B cell (primary cell): ENCODE measurements around the gene PDZD2. TPM values are rescaled to one million over a fixed set of nuclear protein-coding genes. Genes with fewer than 3 reads are reported as not detected.

ENCODE experiments used
- ATAC-seq: fragments of 200-7000 bp; cut with Tn5 transposase; one replicate; pipeline ENCODE4 v1.10.0; 2021; ENCODE audit warnings: low read depth, mild to moderate bottlenecking, moderate number of reproducible peaks, moderate library complexity
- CTCF ChIA-PET: fragments of 350-600 bp; sonication (Branson Sonifier 250); formaldehyde crosslinking; loops from one replicate; lab custom pipeline; 2021; ENCODE audit warnings: antibody characterized with exemption, inconsistent platforms; lab: Charles Lee
- POLR2A ChIA-PET: fragments of 350-600 bp; sonication (Branson Sonifier 250); formaldehyde crosslinking; loops from one replicate; lab custom pipeline; 2021; ENCODE audit warnings: antibody characterized with exemption; lab: Charles Lee
- DNase-seq: peaks from one replicate; pipeline ENCODE4 v3.0.0; 2013
- H2AFZ ChIP-seq: 2 replicates; pipeline ENCODE4 v1.6.1; 2012; ENCODE audit warnings: mild to moderate bottlenecking, low read depth, low read length; ENCODE audit not compliant: insufficient read depth, poor library complexity, severe bottlenecking
- H3K27ac ChIP-seq, 2 donors: 1 replicate in 1 of 2; 2 replicates in 1 of 2; pipeline ENCODE4 v1.5.1; 2012 to 2013; ENCODE audit warnings: low read length in 2 of 2, mild to moderate bottlenecking in 2 of 2, moderate library complexity in 1 of 2
- H3K27me3 ChIP-seq, 4 experiments: fragments of 200-600 bp in 1 of 4; sonication (generic) in 1 of 4; replicated peaks in 1 of 4; 1 replicate in 2 of 4; 2 replicates in 2 of 4; pipeline versions ENCODE4 v1.6.1 to v1.7.0; 2013 to 2016; ENCODE audit warnings: low read length in 3 of 4, mild to moderate bottlenecking in 2 of 4, mixed read lengths in 1 of 4, moderate library complexity in 1 of 4; ENCODE audit not compliant: insufficient read depth in 4 of 4, control insufficient read depth in 3 of 4; ENCODE audit errors: control extremely low read depth in 1 of 4
- H3K36me3 ChIP-seq, 2 experiments: replicated peaks in 1 of 2; 1 replicate in 1 of 2; 2 replicates in 1 of 2; pipeline versions ENCODE4 v1.6.1 to v1.7.1; 2013; ENCODE audit warnings: low read length in 1 of 2; ENCODE audit not compliant: insufficient read depth in 2 of 2, control insufficient read depth in 1 of 2; ENCODE audit errors: control extremely low read depth in 1 of 2, extremely low read depth in 1 of 2
- H3K4me1 ChIP-seq, 2 donors: fragments of 200-600 bp in 1 of 2; sonication (generic) in 1 of 2; 1 replicate in 1 of 2; 2 replicates in 1 of 2; pipeline versions ENCODE4 v1.5.1 to v1.6.1; 2013 to 2017; ENCODE audit warnings: low read length in 2 of 2; ENCODE audit not compliant: control insufficient read depth in 2 of 2, insufficient read depth in 2 of 2
- H3K4me2 ChIP-seq: replicated peaks from 2 replicates; pipeline ENCODE3; 2012; ENCODE audit warnings: mild to moderate bottlenecking, low read depth, low read length; ENCODE audit not compliant: poor library complexity, severe bottlenecking
- H3K4me3 ChIP-seq, 5 experiments: fragments of 200-600 bp in 1 of 5; sonication (generic) in 1 of 5; 1 replicate in 3 of 5; 2 replicates in 2 of 5; pipeline versions ENCODE4 v1.5.1 to v1.7.0; 2011 to 2016; ENCODE audit warnings: low read length in 4 of 5, mild to moderate bottlenecking in 4 of 5, low read depth in 2 of 5, control low read depth in 1 of 5, moderate library complexity in 1 of 5; ENCODE audit not compliant: insufficient read depth in 1 of 5; ENCODE audit errors: control extremely low read depth in 1 of 5, extremely low read depth in 1 of 5
- H3K79me2 ChIP-seq: fragments of 200-600 bp; sonication (generic); one replicate; pipeline ENCODE4 v1.6.0; 2016; ENCODE audit warnings: low read length; ENCODE audit not compliant: control insufficient read depth, insufficient read depth
- H3K9ac ChIP-seq: fragments of 200-600 bp; sonication (generic); 2 replicates; pipeline ENCODE4 v1.6.1; 2017; ENCODE audit warnings: mild to moderate bottlenecking, low read length, moderate library complexity
- H3K9me3 ChIP-seq, 3 donors: one replicate each; pipeline versions ENCODE4 v1.6.1 to v1.7.1; 2013; ENCODE audit warnings: low read length in 2 of 3; ENCODE audit not compliant: control insufficient read depth in 2 of 3, insufficient read depth in 1 of 3; ENCODE audit errors: control extremely low read depth in 1 of 3
- H4K20me1 ChIP-seq: 2 replicates; pipeline ENCODE4 v1.6.0; 2012; ENCODE audit warnings: mild to moderate bottlenecking, low read length; ENCODE audit not compliant: insufficient read depth, control insufficient read depth, poor library complexity, severe bottlenecking
- H3K27ac Mint-ChIP-seq: one replicate; pipeline ENCODE4 v1.8.0; 2021; ENCODE audit warnings: mixed read lengths
- H3K27me3 Mint-ChIP-seq: one replicate; pipeline ENCODE4 v1.8.0; 2021; ENCODE audit warnings: mixed read lengths
- H3K4me1 Mint-ChIP-seq: one replicate; pipeline ENCODE4 v1.8.0; 2021; ENCODE audit warnings: mixed read lengths
- H3K4me3 Mint-ChIP-seq: one replicate; pipeline ENCODE4 v1.8.0; 2021; ENCODE audit warnings: mixed read lengths
- H3K9me3 Mint-ChIP-seq: one replicate; pipeline ENCODE4 v1.8.0; 2022; ENCODE audit warnings: mixed read lengths; ENCODE audit not compliant: insufficient read depth
- EZH2 ChIP-seq: IDR thresholded peaks from 2 replicates; pipeline ENCODE4 v1.6.1; 2012; ENCODE audit warnings: borderline replicate concordance, low read depth, mild to moderate bottlenecking, moderate library complexity, low read length; ENCODE audit not compliant: insufficient read depth, poor library complexity, severe bottlenecking
- WGBS: methylation state at CpG from one replicate; pipeline ENCODE4 v1.1.5; 2013; ENCODE audit warnings: missing lambda C conversion rate; ENCODE audit not compliant: insufficient coverage; 5-methylcytosine and 5-hydroxymethylcytosine counted together
- intact Hi-C: fragments of 100-400 bp; cut with micrococcal nuclease; formaldehyde crosslinking; loops from one replicate; pipeline ENCODE4 v1.10.0; 2022
- polyA plus RNA-seq: library from polyadenylated mRNA; depleted of rRNA; stranded (reverse); fragments of >200 nt; gene quantifications from 2 replicates; pipeline ENCODE4 v1.2.3, GENCODE V29; 2012
- total RNA-seq, 2 donors: library from RNA; stranded (reverse); fragments of 120-200 nt in 1 of 2; gene quantifications; 1 replicate in 1 of 2; 2 replicates in 1 of 2; pipeline versions ENCODE4 v1.2.3 to v1.2.4, GENCODE V29; 2013 to 2022
- TF ChIP-seq, protein P1 (sequence below): fragments of 200-600 bp; IDR thresholded peaks from one replicate; pipeline ENCODE4 v1.8.0; 2022; ENCODE audit warnings: antibody characterized with exemption, mild to moderate bottlenecking

Gene PDZD2
- total and polyA plus RNA-seq, 2 donors (not counting 1 experiment from before 2014, with no cell fraction given), result not detected

DNA sequence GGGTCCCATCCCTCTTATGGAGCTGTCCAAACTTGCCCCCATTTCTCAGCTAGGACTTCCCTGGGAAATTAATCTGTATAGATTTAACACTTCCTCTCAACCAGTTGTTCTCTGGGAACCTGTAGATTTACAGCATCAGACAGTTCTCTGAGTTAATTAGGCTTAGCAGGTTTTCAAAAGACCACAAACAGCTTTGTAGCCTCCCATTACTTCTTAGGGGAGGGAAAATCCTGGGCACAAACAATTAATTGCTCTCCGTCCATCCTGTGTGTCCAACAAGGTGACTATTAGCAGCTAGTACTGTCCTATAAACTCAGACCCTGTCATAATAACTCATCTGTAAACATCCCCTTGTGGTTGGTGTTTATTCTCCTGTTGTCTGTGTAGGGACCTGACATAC lies 337.2 kb downstream of the PDZD2 start:
- H3K4me3 Mint-ChIP-seq, result no peak overlapping the region
- WGBS, result no CpG with 5 or more reads among the region's 1 CpG
- no peak for TF ChIP-seq EZH2
- TF ChIP-seq, protein P1, sequence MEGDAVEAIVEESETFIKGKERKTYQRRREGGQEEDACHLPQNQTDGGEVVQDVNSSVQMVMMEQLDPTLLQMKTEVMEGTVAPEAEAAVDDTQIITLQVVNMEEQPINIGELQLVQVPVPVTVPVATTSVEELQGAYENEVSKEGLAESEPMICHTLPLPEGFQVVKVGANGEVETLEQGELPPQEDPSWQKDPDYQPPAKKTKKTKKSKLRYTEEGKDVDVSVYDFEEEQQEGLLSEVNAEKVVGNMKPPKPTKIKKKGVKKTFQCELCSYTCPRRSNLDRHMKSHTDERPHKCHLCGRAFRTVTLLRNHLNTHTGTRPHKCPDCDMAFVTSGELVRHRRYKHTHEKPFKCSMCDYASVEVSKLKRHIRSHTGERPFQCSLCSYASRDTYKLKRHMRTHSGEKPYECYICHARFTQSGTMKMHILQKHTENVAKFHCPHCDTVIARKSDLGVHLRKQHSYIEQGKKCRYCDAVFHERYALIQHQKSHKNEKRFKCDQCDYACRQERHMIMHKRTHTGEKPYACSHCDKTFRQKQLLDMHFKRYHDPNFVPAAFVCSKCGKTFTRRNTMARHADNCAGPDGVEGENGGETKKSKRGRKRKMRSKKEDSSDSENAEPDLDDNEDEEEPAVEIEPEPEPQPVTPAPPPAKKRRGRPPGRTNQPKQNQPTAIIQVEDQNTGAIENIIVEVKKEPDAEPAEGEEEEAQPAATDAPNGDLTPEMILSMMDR, result no peak
- H3K9ac ChIP-seq, result no peak overlapping the region
- no peaks in the 10 kb centered on the region for H3K4me1 ChIP-seq
- ATAC-seq (no peak), DNase-seq (no peak)
- H4K20me1 ChIP-seq, result no peaks in the 10 kb centered on the region
- no peak overlapping the region for H3K27ac Mint-ChIP-seq
- no peaks in the 10 kb centered on the region for H3K27me3 Mint-ChIP-seq
- no peak overlapping the region for H3K4me3 ChIP-seq
- H3K79me2 ChIP-seq, result no peaks in the 10 kb centered on the region
- peaks cover 2% of the 10 kb centered on the region for H3K9me3 Mint-ChIP-seq
- no peak overlapping the region for H2AFZ ChIP-seq
- H3K27ac ChIP-seq, result no peak overlapping the region
- no peaks in the 10 kb centered on the region for H3K27me3 ChIP-seq
- peaks cover 3% of the 10 kb centered on the region for H3K4me1 Mint-ChIP-seq
- intact Hi-C loops, result no loop called here
- no peak overlapping the region for H3K4me2 ChIP-seq
- no peaks in the 10 kb centered on the region for H3K36me3 ChIP-seq
- POLR2A ChIA-PET, result no interaction called here
- CTCF ChIA-PET, result no interaction called here
- peaks cover 0 to 5% (median 0%) of the 10 kb centered on the region in 3 donors for H3K9me3 ChIP-seq

DNA sequence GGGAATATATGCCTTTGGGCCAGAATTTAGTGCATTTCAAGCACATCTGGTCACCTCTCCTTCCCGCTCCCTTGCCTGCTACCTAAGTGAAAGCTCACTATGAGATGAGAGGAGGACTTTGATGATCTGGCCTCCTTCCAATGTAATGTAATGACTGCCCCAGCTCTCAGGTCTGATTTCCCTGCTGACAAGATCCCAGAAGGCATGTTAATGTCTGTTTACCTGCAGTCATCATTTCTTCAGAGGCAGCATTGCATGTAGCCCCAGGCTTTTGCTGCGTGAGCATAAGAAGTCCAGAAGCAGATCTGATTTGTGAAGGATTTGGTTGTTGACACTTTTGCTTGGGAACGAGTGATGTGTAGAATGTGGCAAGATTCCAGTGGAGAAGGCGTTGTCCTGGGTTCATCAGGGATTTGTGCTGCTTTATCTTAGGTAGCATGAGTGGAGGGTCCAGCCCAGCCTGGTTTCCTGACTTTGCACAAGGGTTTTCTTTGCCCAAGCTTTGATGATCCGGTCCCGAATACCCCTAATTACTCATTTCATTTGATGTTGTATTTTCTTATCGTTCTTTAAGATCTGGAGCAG lies 342.5 kb downstream of the PDZD2 start:
- H3K4me3 Mint-ChIP-seq, result no peak overlapping the region

More for the DNA sequence above, 342.5 kb downstream of the PDZD2 start:
- POLR2A ChIA-PET, result no interaction called here
- Histone ChIP-seq H3K27ac (no peak overlapping the region), H4K20me1 (no peaks in the 10 kb centered on the region), H3K4me2 (no peak overlapping the region), H3K9ac (no peak overlapping the region), H3K79me2 (no peaks in the 10 kb centered on the region), H3K4me3 (no peak overlapping the region), H3K27me3 (no peaks in the 10 kb centered on the region), H3K36me3 (no peaks in the 10 kb centered on the region), H3K9me3 (no peaks in the 10 kb centered on the region), H2AFZ (no peak overlapping the region), H3K4me1 (no peaks in the 10 kb centered on the region)
- Mint-ChIP-seq H3K4me1 (no peaks in the 10 kb centered on the region), H3K27ac (no peak overlapping the region), H3K27me3 (peaks cover 5% of the 10 kb centered on the region), H3K9me3 (no peaks in the 10 kb centered on the region)
- ATAC-seq, result no peak
- CTCF ChIA-PET, result no interaction called here
- WGBS, result 96% methylated on average over 3 of the region's 7 CpGs
- DNase-seq, result no peak
- TF ChIP-seq, protein P1, result no peak
- no peak for TF ChIP-seq EZH2
- intact Hi-C loops, result no loop called here
